ENCODE measurements around the gene CDC34.

GRCh38 chr19:590396-590745 lies 58.8 kb downstream of the CDC34 start:
- TF ChIP-seq, protein P1, sequence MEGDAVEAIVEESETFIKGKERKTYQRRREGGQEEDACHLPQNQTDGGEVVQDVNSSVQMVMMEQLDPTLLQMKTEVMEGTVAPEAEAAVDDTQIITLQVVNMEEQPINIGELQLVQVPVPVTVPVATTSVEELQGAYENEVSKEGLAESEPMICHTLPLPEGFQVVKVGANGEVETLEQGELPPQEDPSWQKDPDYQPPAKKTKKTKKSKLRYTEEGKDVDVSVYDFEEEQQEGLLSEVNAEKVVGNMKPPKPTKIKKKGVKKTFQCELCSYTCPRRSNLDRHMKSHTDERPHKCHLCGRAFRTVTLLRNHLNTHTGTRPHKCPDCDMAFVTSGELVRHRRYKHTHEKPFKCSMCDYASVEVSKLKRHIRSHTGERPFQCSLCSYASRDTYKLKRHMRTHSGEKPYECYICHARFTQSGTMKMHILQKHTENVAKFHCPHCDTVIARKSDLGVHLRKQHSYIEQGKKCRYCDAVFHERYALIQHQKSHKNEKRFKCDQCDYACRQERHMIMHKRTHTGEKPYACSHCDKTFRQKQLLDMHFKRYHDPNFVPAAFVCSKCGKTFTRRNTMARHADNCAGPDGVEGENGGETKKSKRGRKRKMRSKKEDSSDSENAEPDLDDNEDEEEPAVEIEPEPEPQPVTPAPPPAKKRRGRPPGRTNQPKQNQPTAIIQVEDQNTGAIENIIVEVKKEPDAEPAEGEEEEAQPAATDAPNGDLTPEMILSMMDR (IDR thresholded peaks at IDR 0.05; ENCODE audit: low read depth, low read length, missing input control), result no peak
- TF ChIP-seq GABPA (IDR thresholded peaks at IDR 0.05 in 1 of 2, conservative IDR thresholded peaks at IDR 0.05 in 1 of 2) (no peak), TAF1 (conservative IDR thresholded peaks at IDR 0.05) (no peak), JUND (IDR thresholded peaks at IDR 0.05) (no peak)

All from liver (tissue), 3 donors.